ENCODE data around the gene SMIM21.

The SMIM21 gene

DNA sequence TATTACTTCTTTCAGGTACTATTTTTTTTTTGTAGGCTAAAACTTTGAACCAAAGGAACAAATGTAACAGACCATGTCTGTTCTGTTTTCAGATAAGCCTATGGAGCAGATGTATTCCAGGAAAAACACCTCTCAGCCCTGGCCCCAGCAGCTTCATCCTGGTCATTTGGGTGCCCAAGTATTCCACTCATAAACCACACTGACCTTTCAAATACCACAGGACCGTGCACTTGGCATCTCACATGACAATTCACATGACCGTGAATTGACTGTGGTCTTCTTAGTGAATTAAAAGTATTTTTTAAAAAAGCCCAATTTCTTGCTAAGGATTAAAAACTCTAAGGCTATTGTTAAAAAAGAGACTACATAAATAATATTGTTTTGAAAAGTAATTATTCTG is 50.2 kb downstream of the SMIM21 start:
- DNase-seq (ENCODE audit: low read depth in 2 of 2): no peak

DNA sequence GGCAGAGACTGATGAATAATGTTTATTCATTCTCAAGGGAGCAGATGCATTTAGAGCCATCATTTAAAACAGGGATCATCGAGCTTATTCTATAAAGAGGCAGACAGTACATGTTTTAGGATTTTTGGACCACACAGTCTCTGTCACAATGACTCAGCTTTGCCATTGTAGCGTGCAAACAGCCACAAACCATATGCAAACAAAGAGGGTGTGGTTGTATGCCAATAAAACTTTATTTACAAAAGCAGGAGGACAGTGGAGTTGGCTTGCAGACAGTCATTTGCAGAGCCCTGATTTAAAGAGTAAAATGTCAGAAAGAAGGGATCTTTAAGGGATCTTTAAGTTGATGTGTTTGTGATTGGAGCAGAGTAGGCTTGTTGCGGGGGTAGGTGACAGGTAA is 51.5 kb downstream of the SMIM21 start:
- DNase-seq (ENCODE audit: low read depth in 2 of 2): no peak

DNA sequence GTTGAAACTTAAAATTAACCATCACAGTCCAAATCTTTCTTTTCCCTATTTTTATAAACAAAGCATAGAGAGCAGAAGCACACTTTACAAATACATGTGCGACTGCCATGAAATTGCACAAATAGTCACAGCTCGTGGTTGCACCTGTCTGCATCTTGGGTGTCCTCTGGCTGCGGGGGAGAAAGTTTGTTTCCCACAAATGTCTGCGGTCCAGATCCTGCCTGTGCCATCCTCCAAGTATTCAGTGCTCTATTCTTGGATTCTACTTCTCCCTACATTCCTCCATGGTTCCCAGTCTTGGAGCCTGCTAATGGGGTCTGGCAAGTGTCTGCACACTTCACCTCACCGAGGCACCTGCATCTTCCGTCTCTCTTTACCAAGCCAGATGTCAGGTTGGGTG is 52.2 kb downstream of the SMIM21 start:
- DNase-seq (ENCODE audit: low read depth in 2 of 2): no peak

DNA sequence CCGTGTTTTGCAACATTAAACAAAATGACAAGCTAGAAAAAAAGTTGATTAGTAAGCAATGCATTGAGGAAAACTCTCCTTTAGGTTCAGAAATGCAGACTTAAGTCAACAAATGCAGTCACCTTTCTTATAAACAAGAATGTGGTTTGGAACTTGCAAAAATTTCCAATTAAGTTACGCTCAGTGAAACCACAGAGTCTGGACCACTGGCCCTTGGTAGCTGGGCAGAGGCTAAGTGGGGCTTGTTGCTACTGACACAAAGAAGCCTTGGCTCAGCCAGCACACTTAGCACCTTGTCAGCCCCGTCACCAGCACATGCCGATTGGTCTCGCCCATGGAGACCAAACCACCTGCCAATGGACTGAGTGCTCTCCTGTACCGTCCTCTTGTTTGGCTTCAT is 53.0 kb downstream of the SMIM21 start:
- no peak for DNase-seq (ENCODE audit: low read depth in 2 of 2)

DNA sequence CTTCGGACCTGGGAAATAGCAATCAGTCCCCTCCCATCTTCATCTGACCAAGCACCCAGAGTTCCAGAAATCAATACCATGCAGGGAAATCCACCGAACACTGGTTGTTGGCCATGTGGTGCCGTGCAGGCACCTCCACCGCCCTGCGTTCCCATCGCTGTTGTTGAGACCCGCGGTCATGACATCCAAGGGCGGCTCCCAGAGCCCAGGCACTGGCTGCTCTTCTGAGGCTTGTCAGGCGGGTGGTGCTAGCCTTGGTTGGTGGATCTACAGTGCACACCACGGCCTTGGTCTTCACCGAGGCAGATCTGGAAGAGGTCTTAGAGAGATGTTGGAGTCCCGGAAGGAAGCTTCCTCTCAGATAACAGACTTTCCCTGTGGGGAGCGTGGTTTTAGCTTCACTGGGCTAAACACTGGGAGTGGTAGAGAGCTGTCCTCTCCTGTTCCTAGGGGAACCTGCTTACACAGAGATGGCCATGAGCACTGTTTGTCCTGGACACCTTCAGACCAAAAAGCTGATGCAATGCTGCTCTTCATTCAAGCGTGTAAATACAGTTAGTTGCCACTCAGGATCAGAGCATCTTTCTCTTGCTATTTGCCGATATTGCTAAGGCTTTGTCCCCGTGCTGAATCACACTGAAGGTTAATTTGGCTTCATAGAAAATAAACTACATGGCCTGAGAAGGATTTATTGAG is 58.3 kb downstream of the SMIM21 start:
- DNase-seq (ENCODE audit: low read depth in 2 of 2): no peak

DNA sequence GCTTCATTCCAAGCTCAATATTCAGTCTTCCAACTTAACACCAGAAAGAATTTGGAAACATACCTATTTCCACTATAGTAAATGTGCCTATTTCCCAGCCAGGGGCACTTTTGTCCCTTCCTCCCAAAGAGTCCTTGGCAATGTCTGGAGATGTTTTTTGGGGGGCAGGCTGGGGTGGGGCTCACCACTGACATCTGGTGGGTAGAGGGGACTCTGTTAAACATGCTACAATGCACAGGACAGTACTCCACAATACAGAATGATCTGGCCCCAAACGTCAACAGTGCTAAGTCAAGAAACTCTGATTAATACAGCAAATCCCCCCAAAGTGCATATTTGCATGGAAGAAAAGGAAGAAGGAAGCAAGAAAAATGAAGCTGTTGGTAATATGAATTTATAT is 61.7 kb downstream of the SMIM21 start:
- no peak for DNase-seq (ENCODE audit: low read depth in 2 of 2)

DNA sequence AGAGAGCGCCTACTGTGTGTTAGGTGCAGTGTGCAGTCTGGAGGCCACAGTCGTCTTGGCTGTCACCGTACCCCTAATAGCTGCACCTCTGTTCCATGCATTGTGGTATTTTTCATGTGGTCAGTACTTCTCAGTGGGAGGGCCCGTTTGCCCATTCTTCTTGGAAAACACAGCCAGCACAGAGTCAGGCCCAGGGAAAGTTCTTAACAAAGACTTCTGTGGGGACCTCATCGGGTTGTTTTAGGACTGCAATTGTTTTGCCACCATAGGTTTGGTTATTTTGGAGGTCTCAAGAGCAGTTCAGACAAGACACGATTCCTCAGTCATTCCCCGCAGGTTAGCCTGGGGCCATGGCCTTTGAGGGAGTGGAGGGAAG is 62.3 kb downstream of the SMIM21 start:
- DNase-seq (ENCODE audit: low read depth in 2 of 2): no peak

DNA sequence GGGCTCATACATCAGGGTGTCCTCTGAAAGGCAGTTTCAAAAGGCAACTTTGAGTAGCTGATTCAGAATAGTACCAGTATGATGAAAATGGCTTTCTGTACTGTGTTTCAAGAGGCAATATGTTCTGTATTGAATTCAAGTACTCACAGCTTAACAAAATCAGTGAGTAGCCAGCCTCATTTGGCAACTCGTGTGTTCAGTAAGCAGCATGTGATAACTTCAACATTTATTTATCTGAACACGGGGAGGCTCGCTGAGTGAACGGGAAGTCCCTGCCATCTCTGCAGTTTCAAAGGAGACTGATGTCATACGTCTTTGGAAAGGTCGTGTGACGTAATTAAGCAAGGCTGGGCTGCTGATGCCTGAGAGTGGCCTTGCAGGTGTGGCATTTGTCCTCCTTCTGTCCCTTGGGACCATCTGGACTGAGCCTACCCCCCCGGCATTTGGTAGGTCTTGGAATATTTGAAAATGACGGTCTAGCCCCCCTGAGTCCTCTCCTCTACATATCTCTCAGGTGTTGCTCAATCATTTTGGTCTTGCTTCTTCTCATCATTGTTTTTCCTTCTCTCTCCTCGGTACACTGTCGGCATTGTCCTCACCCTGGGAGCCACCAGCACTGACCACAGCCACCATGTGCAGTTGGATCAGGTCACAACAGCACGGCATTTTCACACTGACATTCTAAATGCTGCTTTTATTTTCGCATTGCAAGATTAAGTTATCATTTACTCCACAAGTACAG is 62.8 kb downstream of the SMIM21 start:
- no peak for DNase-seq (ENCODE audit: low read depth in 2 of 2)

DNA sequence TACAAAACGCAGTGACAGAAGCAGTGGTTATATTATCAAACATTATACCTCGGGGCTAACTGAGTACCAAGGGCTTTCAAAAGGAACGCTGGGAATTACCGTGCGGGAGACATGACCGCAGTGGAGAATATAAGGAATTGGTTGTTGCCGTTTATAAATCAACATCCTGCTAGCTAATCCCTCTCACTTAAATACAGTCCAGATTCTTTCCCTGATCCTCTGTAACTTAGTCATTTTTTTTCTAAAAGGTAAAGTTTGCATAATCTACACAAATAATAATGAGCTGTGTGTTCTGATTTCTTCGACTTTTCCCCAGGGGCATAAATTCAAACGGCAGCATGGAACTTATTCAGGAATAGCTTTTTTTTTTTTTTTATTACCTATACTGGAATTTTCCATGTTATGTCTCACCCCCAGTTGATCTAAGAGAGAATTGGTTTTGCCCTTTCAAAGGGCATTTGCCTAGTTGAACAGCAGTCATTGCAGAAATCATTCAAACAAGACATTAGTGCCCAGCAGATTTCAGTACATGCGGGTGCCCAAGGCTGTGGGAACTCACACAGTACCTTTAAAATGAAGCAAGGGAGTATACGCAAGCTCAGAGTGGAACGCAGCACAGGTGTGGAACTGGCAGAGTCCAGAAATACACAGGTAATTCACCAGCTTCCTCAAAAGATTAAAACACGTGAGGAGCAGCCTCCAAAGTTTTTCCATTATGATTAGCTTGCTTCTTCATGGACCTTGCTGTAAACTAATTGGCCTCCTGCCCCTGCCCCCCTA is 63.9 kb downstream of the SMIM21 start:
- DNase-seq (ENCODE audit: low read depth in 2 of 2): no peak

DNA sequence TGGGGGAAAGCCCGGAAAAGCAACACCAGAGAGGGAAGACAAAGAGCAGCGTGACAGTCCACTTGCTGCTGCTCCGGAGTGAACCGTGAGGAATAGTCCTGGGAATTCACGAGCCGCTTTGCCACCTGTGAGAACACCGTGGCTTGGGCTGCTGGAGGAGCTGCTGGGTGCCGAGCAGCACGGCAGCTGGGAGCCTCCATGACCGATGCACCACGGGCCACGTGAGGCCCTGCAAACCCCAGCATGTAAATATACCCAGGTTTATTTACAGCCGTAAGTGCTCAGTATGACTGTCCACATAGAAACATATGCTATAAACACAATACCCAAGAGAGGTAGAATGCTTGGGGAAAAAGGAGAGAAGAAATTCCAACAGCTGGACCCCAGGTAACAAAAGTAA is 65.1 kb downstream of the SMIM21 start:
- DNase-seq (ENCODE audit: low read depth in 2 of 2): no peak

DNA sequence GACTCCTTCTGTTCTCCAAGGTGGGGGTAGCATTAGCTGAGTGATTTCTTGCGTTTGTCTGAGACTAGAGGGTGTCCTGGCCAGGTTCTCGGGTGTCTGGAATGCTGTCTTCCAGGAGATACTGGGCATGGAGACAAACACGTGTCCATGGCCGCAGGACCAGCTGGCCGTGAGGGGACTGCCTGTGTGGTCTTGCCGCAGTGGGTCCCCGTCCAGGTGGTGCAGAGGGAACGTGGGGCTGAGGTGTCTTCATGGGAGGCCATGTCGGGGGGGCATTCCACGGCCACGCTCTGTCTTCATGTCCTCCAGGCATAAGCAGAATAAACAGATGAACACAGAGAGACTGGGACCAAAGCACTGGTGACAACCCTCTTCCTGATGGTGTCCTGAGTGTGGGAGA is 66.6 kb downstream of the SMIM21 start:
- DNase-seq (ENCODE audit: low read depth in 2 of 2): no peak

DNA sequence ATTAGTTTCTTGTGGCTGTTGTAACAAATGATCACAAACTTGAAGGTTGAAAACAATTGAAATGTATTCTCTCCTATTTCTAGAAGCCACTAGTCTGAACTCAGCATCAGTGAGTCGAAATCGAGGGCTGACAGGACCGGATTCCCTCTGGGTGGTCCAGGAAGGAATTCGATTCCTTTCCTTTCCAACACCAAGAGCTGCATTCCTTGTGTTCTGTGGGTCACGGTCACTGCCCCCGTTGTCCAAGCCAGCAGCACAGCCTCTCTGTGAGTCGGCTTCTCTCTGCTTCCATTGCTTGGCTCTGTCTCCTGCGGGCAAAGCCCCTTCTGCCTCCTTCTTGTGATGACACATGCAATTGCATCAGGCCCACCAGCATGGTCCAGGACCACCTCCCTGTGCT is 67.3 kb downstream of the SMIM21 start:
- no peak for DNase-seq (ENCODE audit: low read depth in 2 of 2)

Data from fibroblast of skin of left biceps (primary cell).